GM21515 (cell line): Measurements from ENCODE around the gene ANTKMT.

ENCODE experiments used
- ATAC-seq: cut with Tn5 transposase; IDR thresholded peaks from one replicate; pipeline ENCODE4 v1.9.1; 2021; ENCODE audit not compliant: unreplicated experiment

The ANTKMT gene

GRCh38 chr16:726188-726437 lies 5.2 kb downstream of the ANTKMT start:
- no peak for ATAC-seq

- no peak for ATAC-seq
These were observed 5.7 kb downstream of the ANTKMT start, which contains the start of the genes CCDC78 and HAGHL for GRCh38 chr16:726438-727290. Gene CCDC78 (minus strand): TSS chr16:726443. CDS start chr16:726367, 76 bp downstream. Gene HAGHL (plus strand): TSS chr16:727106. CDS start chr16:727510, 404 bp downstream.

GRCh38 chr16:727291-727977 lies 6.5 kb downstream of the ANTKMT start:
- no peak for ATAC-seq

- ATAC-seq: no peak
These were observed 7.4 kb downstream of the ANTKMT start for GRCh38 chr16:728131-728889.

GRCh38 chr16:728890-729744 lies 8.2 kb downstream of the ANTKMT start:
- ATAC-seq: no peak

GRCh38 chr16:729768-730665 lies 9.1 kb downstream of the ANTKMT start:
- no peak for ATAC-seq

- ATAC-seq: no peak
These were observed 9.9 kb downstream of the ANTKMT start for GRCh38 chr16:730666-731509.

- no peak for ATAC-seq
These were observed 11.4 kb downstream of the ANTKMT start for GRCh38 chr16:732332-732731.

- no peak for ATAC-seq
These were observed 12.0 kb downstream of the ANTKMT start for GRCh38 chr16:732936-733335.

- no peak for ATAC-seq
These were observed 12.6 kb downstream of the ANTKMT start for GRCh38 chr16:733382-734207.

- ATAC-seq: no peak
These were observed 13.4 kb downstream of the ANTKMT start for GRCh38 chr16:734208-734980.

- ATAC-seq: no peak
These were observed 14.3 kb downstream of the ANTKMT start for GRCh38 chr16:734981-735881.

GRCh38 chr16:735982-736453 lies 15.1 kb downstream of the ANTKMT start:
- ATAC-seq: no peak

- no peak for ATAC-seq
These were observed 16.1 kb downstream of the ANTKMT start for GRCh38 chr16:736936-737481.

- no peak for ATAC-seq
These were observed 18.9 kb downstream of the ANTKMT start for GRCh38 chr16:739560-740458.
